HG03045 (cell line): Measurements from ENCODE around the gene ELMO1.

Experiments used
- ATAC-seq: cut with Tn5 transposase; IDR thresholded peaks from one replicate; pipeline ENCODE4 v1.9.1; 2021; ENCODE audit warnings: mild to moderate bottlenecking, moderate library complexity; ENCODE audit not compliant: unreplicated experiment

Gene ELMO1

DNA sequence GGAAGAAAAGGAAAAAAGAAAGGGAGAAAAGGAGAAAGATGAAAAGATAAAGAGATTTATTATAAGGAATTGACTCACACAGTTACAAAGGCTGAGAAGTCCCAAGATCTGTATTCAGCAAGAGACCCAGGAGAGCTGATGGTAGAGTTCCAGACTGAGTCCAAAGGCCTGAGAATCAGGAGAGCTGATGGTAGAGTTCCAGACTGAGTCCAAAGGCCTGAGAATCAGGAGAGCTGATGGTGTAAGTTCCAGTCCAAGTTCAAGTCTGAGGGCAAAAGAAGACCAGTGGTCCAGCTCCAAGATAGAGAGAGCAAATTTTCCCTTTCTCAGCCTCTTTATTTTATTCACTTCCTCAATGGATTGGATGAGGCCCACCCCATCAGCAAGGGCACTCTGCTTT lies 627.0 kb downstream of the ELMO1 start:
- no peak for ATAC-seq

DNA sequence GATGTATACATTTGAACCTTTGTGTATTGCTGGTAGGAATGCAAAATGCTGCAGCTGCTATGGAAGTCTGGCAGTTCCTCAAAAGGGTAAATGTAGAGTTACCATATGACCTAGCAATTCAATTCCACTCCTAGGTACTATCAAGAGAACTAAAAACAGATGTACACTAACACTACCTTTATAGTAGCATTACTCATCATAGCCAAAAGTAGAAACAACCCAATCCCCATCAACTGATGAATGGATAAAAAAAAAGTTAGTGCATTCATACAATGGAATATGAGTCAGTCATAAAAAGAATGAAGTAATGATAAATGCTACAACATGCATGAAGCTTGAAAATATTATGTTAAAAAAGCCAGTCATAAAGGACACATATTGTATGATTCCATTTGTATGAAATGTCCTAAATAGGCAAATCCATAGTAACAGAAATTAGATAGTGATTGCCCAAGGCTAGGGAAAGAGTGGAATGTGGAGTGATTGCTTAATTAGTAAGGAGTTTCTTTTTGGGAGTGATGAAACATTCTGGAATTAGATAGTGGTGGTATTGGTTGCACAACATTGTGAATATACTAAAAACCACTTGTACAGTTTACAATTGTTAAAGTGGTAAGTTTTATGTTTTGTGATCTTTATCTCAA lies 628.0 kb downstream of the ELMO1 start:
- no peak for ATAC-seq

DNA sequence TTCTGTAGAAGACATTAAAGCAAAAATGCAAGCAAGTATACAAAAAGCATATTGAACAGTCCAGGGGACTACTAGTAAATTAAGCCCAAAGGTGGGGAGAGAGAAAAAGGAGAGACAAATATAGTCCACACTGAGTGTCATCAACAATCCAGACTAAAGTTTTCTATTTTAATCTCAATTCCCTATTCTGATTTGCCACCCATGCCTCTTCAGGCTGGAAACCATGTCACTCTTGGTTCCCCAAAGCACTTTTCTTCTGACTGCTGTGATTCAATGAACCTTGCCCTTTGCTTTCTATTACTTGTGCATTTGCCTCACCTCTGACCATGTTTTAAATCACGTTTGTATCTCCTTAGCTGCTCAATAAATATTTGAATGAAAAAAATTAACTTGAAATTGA lies 629.0 kb downstream of the ELMO1 start:
- ATAC-seq, result no peak

DNA sequence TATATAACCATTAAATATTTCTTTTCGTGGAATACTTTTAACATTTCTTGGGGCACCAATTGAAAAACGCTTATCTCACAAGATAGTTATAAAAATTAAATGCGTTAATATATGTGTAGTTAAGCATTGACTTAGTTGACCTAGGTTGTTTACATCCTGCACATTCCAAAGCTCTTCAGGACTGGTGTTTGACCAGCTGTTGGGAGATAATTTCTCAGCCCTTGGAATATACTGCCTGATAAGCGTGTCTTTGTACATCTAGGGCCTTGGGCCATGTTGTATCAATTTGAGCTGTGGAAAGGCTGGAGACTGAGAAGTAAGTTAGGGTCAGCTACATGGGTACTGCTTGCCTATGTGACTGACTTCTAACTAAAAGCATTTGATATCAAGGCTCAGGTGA lies 634.4 kb downstream of the ELMO1 start:
- no peak for ATAC-seq

DNA sequence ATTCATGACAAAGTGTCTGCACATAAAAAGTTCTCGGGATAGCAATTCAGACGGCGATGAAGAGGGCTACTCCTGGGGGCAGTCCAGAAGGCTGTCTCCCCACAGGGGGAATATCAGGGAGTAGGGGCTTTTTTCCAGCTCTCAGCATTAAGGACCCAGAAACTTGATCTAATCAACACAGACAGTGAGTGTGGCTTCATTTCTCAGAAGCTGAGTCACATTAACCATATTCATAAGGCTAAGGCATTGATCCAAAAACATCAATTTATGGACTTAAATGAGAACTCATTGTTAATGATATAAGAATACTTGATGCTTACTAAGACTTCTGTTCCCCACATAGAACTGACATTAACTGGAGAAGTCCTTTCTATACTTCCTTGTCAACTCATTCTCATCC lies 636.9 kb downstream of the ELMO1 start:
- ATAC-seq, result no peak

DNA sequence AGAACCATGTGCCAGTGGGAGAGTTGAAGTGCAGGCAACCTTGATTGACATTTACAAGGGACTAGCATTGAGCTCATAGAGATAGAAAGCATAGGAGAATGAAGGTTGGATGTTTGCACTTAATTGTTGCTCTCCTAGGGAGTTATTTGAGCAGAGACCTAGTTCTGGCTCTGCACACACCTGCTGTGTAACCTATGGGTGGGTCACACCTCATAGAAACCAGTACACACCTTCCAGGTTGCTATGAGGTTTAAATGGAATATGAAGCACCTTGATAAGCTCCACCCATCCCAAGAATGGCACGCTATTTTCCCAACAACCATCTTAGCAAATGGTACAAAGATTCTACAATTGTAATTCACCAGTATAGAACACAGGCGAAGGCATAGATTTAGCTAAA lies 638.2 kb downstream of the ELMO1 start:
- no peak for ATAC-seq

DNA sequence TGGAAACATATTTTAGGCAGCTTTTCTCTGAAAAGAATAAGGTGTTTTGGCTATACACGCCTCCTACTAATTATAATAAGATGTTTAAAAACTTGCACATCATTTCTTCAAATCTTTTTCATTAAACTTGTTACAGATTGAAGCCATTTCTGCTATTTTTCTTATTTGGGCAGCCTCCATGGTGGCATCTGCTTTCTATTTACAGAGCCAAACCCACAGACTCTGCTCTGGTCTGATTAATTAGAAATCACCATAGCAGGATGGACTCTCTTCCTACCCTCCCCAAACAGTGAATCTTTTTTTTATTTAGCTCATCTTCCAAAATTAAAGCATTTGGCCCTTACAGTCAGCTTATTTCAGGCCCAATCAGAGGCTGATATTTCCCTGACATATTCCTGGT lies 638.6 kb downstream of the ELMO1 start:
- no peak for ATAC-seq

DNA sequence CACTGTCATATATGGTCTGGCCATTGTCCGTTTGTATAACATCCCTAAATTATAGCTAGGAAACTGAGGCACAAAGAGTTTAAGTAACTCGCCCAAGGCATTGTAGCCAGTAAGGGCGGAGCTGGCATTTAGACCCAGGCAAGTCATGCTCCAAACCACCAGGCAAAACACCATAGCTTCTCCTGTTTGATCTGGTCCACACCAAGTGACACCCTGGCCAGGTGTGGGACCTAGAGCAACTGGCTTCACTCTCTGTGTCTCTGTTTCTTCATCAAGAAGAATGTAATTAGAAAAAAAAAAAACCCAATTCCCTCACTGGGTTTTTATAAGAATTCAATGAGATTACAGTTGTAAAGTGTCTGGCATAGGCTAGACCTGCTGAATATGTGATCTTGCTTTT lies 639.2 kb downstream of the ELMO1 start:
- no peak for ATAC-seq

DNA sequence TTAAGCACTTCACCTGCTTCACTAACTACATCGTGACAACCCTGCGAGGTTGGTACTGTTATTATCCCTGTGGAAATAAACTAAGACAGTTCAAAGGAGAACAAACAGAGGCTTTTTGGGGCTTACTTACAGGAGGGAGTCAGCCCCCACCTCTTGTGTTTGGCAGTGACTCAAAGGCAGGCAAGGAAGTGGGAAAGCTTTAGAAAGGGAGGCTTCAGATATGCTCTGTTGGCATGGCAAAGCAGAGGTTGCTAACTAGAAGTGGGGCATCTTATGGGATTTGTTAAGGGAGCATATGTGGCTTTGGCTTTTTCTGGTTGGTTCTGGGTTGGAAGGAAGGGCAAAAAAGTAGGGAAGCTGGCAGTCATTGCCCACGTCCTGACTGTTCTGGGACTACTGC lies 639.6 kb downstream of the ELMO1 start:
- no peak for ATAC-seq

DNA sequence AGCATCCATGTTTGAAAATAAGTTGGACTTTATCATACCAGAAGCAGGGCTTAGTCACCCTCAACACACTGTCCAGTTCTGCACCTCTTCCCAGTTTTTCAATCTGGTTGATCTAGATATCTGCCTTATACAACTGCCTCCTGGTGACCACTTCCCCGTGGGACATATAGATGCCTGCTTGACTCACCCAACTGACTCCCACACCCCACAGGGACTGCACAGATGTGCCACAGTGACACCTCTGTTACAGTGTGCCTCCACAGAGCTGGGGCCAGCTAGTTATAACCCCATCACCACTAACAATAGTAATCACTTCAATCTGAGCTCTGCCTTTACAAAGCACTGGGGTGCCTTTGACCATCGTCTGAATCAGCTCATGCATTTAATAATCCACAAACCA lies 641.8 kb downstream of the ELMO1 start:
- no peak for ATAC-seq
